Liver (tissue), 9 donors: ENCODE results near the gene CXCL1. TPM values are rescaled to one million over a fixed set of nuclear protein-coding genes. Genes with fewer than 3 reads are reported as not detected.

Source experiments
- DNase-seq: peaks from one replicate; pipeline ENCODE4 v3.0.0-alpha.2; 2017; ENCODE audit warnings: low spot score
- H3K27ac ChIP-seq, 2 donors: one replicate each; pipeline ENCODE4 v1.7.0; 2013; ENCODE audit warnings: inconsistent platforms in 2 of 2, low read length in 2 of 2, control low read depth in 1 of 2, low read depth in 1 of 2, mild to moderate bottlenecking in 1 of 2
- H3K27me3 ChIP-seq, 4 donors: one replicate each; pipeline versions ENCODE4 v1.6.1 to v1.7.0; 2013; ENCODE audit warnings: low read length in 3 of 4, inconsistent platforms in 1 of 4, mild to moderate bottlenecking in 1 of 4, moderate library complexity in 1 of 4; ENCODE audit not compliant: control insufficient read depth in 4 of 4, insufficient read depth in 4 of 4
- H3K36me3 ChIP-seq, 4 donors: one replicate each; pipeline versions ENCODE4 v1.6.1 to v1.7.0; 2013; ENCODE audit warnings: low read length in 3 of 4, mild to moderate bottlenecking in 3 of 4, low read depth in 1 of 4, moderate library complexity in 1 of 4; ENCODE audit not compliant: control insufficient read depth in 4 of 4, insufficient read depth in 3 of 4
- H3K4me1 ChIP-seq, 4 donors: one replicate each; pipeline versions ENCODE4 v1.6.1 to v1.7.0; 2013; ENCODE audit warnings: low read length in 3 of 4, mild to moderate bottlenecking in 3 of 4, moderate library complexity in 1 of 4; ENCODE audit not compliant: control insufficient read depth in 4 of 4, insufficient read depth in 4 of 4
- H3K4me3 ChIP-seq, 3 donors: one replicate each; pipeline versions ENCODE4 v1.6.1 to v1.7.0; 2013; ENCODE audit warnings: low read length in 3 of 3, control low read depth in 1 of 3, low read depth in 1 of 3, mild to moderate bottlenecking in 1 of 3
- H3K9ac ChIP-seq, 2 donors: one replicate each; pipeline ENCODE4 v1.7.0; 2013; ENCODE audit warnings: low read length in 2 of 2, mild to moderate bottlenecking in 2 of 2, moderate library complexity in 2 of 2, control low read depth in 1 of 2, low read depth in 1 of 2
- H3K9me3 ChIP-seq, 4 donors: one replicate each; pipeline versions ENCODE4 v1.6.1 to v1.7.0; 2013; ENCODE audit warnings: low read length in 3 of 4; ENCODE audit not compliant: control insufficient read depth in 4 of 4
- ATF3 ChIP-seq: IDR thresholded peaks from 2 replicates; pipeline ENCODE4 v1.6.1; 2016; ENCODE audit warnings: antibody characterized with exemption
- EGR1 ChIP-seq, 2 donors: IDR thresholded peaks; 2 replicates each; pipeline ENCODE4 v1.6.1; 2016 to 2018; ENCODE audit warnings: antibody characterized with exemption in 2 of 2, low read depth in 2 of 2
- FOXA1 ChIP-seq: IDR thresholded peaks from 2 replicates; pipeline ENCODE4 v1.6.1; 2016; ENCODE audit warnings: antibody characterized with exemption
- FOXA2 ChIP-seq: IDR thresholded peaks from 2 replicates; pipeline ENCODE4 v1.6.1; 2016; ENCODE audit warnings: antibody characterized with exemption
- GABPA ChIP-seq, 2 donors: IDR thresholded peaks in 1 of 2; conservative IDR thresholded peaks in 1 of 2; 2 replicates each; pipeline ENCODE4 v1.6.1; 2016; ENCODE audit warnings: antibody characterized with exemption in 2 of 2, mild to moderate bottlenecking in 1 of 2, moderate library complexity in 1 of 2
- HNF4A ChIP-seq, 2 donors: conservative IDR thresholded peaks; 2 replicates each; pipeline ENCODE4 v1.6.1; 2016; ENCODE audit warnings: antibody characterized with exemption in 2 of 2, mild to moderate bottlenecking in 2 of 2
- HNF4G ChIP-seq: IDR thresholded peaks from 2 replicates; pipeline ENCODE4 v1.6.1; 2016; ENCODE audit warnings: antibody characterized with exemption
- JUND ChIP-seq, 2 donors: IDR thresholded peaks; 2 replicates each; pipeline ENCODE4 v1.6.1; 2016; ENCODE audit warnings: antibody characterized with exemption in 2 of 2
- NR2F2 ChIP-seq: IDR thresholded peaks from 2 replicates; pipeline ENCODE4 v1.6.1; 2016; ENCODE audit warnings: antibody characterized with exemption
- RAD21 ChIP-seq, 2 donors: IDR thresholded peaks; 2 replicates each; pipeline ENCODE4 v1.6.1; 2016; ENCODE audit warnings: antibody characterized with exemption in 2 of 2, mild to moderate bottlenecking in 2 of 2
- REST ChIP-seq: IDR thresholded peaks from 2 replicates; pipeline ENCODE4 v1.6.1; 2016; ENCODE audit warnings: antibody characterized with exemption, mild to moderate bottlenecking
- RXRA ChIP-seq, 2 donors: IDR thresholded peaks; 2 replicates each; pipeline ENCODE4 v1.6.1; 2017 to 2018; ENCODE audit warnings: antibody characterized with exemption in 2 of 2, mild to moderate bottlenecking in 1 of 2
- SP1 ChIP-seq: IDR thresholded peaks from 2 replicates; pipeline ENCODE4 v1.6.1; 2018; ENCODE audit warnings: antibody characterized with exemption, mild to moderate bottlenecking
- TAF1 ChIP-seq: conservative IDR thresholded peaks from 2 replicates; pipeline ENCODE4 v1.6.1; 2016; ENCODE audit warnings: antibody characterized with exemption, mild to moderate bottlenecking
- YY1 ChIP-seq: IDR thresholded peaks from 2 replicates; pipeline ENCODE4 v1.6.1; 2016; ENCODE audit warnings: antibody characterized with exemption, mild to moderate bottlenecking
- ZBTB33 ChIP-seq: IDR thresholded peaks from 2 replicates; pipeline ENCODE4 v1.6.1; 2016; ENCODE audit warnings: antibody characterized with exemption
- WGBS: extraction: QIAGEN DNeasy Blood & Tissue Kit; methylation state at CpG from one replicate; pipeline ENCODE4 v1.1.7; 2013; 5-methylcytosine and 5-hydroxymethylcytosine counted together
- polyA plus RNA-seq, 2 donors: library from polyadenylated mRNA; stranded (reverse) in 1 of 2; unstranded in 1 of 2; fragments of 200-250 nt in 1 of 2; fragments of >200 nt in 1 of 2; fragmentation: Nextera tagmentation in 1 of 2; extraction: Ambion mirVana in 1 of 2; gene quantifications; one replicate each; pipeline versions ENCODE4 v1.2.1 to v1.2.3, GENCODE V29; 2013 to 2015
- total RNA-seq, 2 donors: library from RNA; depleted of rRNA; stranded (reverse); fragments of >200 nt; gene quantifications; one replicate each; pipeline ENCODE4 v1.2.3, GENCODE V29; 2014
- TF ChIP-seq, protein P1 (sequence below): fragments of 150-350 bp; IDR thresholded peaks from 2 replicates; pipeline ENCODE4 v1.5.1; 2017; ENCODE audit warnings: improper control_type of control experiment, low read depth, low read length; ENCODE audit not compliant: missing input control
- TF ChIP-seq, protein P2 (sequence below): IDR thresholded peaks from 2 replicates; pipeline ENCODE4 v1.6.1; 2016; ENCODE audit warnings: antibody characterized with exemption
- donor health status: healthy.
- donor health status: healthy.
- donor health status: healthy.
- donor health status: healthy.
- donor health status: healthy.

The CXCL1 gene
- total and polyA plus RNA-seq, 4 donors: 0.97 to 4.2 (median 2.8) TPM; not detected in 1

DNA sequence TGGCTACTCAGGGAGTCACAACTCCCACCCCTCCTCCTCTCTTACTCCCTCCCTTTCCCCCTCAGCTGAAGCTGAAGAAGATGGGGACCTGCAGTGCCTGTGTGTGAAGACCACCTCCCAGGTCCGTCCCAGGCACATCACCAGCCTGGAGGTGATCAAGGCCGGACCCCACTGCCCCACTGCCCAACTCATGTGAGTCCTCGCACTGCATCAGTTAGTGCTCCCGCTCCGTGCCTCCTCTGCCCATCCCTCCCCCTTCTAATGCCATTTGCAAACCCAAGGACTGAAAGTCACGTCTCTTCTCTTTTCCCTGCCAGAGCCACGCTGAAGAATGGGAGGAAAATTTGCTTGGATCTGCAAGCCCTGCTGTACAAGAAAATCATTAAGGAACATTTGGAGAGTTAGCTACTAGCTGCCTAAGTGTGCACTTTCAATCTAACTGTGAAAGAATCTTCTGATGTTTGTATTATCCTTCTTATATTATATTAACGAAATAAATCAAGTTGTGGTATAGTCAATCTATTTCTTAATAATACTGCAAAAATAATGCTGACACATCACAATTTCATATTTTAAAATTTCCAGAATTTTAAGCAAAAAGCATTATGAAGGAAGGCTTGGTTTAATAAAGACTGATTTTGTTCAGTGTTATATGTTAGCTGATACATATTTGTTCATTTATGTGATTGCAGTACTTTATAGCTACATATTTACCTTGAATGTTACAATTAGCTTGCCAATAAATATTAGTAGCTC is 15.3 kb upstream of the CXCL1 start (continued):
- TF ChIP-seq ATF3: no peak

DNA sequence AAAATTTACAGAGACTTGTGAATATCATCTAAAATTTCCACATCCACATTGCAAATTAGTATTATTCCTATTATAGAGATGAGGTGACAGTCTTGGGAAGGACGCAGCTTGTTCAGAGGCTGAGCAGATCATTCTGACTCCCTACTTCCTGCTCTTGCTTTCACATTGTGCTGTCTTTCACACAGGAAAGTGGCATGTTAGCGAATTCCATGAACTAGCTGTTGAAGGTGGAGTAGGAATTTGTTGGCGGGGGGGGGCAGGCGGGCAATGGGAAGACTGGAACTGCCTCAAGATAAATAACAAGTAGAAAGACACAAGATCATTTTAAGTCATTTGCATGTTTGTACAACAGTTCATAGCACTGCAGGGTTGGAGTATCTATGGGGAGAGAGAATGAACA is 13.8 kb upstream of the CXCL1 start:
- H3K9ac ChIP-seq: no peak overlapping the region
- no peak overlapping the region for H3K27ac ChIP-seq
- no peaks in the 10 kb centered on the region for H3K27me3 ChIP-seq
- TF ChIP-seq ZBTB33: no peak
- no peak for TF ChIP-seq HNF4A (conservative IDR thresholded peaks at IDR 0.05)
- TF ChIP-seq GABPA (IDR thresholded peaks at IDR 0.05 in 1 of 2, conservative IDR thresholded peaks at IDR 0.05 in 1 of 2): no peak
- TF ChIP-seq NR2F2: no peak
- 79% methylated on average over 4 of the region's 4 CpGs for WGBS
- peaks cover 0 to 2% (median 0%) of the 10 kb centered on the region in 4 donors for H3K9me3 ChIP-seq
- DNase-seq: no peak
- H3K4me1 ChIP-seq: peaks cover 3 to 21% (median 7%) of the 10 kb centered on the region in 4 donors
- no peak overlapping the region for H3K4me3 ChIP-seq
- no peaks in the 10 kb centered on the region for H3K36me3 ChIP-seq

GRCh38 chr4:73856518-73856917 is 12.7 kb upstream of the CXCL1 start:
- H3K4me3 ChIP-seq: no peak overlapping the region
- no peak for DNase-seq
- H3K27me3 ChIP-seq: no peaks in the 10 kb centered on the region
- peaks cover 3 to 21% (median 7%) of the 10 kb centered on the region in 4 donors for H3K4me1 ChIP-seq
- TF ChIP-seq SP1 (peak; percentile 57), NR2F2 (peak; percentile 73), REST (no peak), EGR1 (IDR thresholded peaks at IDR 0.05; ENCODE audit: low read depth in 2 of 2) (no peak), TAF1 (no peak), GABPA (IDR thresholded peaks at IDR 0.05 in 1 of 2, conservative IDR thresholded peaks at IDR 0.05 in 1 of 2) (no peak), ZBTB33 (peak; percentile 28), RAD21 (IDR thresholded peaks at IDR 0.05) (peak in 1 of 2 donors; percentile 8), ATF3 (no peak), FOXA2 (no peak), HNF4G (no peak), RXRA (IDR thresholded peaks at IDR 0.05) (peak; percentile 13 to 59), YY1 (peak; percentile 53), JUND (IDR thresholded peaks at IDR 0.05) (peak; percentile 37 to 70), FOXA1 (no peak), HNF4A (conservative IDR thresholded peaks at IDR 0.05) (peak; percentile 76 to 85)
- TF ChIP-seq, protein P1, sequence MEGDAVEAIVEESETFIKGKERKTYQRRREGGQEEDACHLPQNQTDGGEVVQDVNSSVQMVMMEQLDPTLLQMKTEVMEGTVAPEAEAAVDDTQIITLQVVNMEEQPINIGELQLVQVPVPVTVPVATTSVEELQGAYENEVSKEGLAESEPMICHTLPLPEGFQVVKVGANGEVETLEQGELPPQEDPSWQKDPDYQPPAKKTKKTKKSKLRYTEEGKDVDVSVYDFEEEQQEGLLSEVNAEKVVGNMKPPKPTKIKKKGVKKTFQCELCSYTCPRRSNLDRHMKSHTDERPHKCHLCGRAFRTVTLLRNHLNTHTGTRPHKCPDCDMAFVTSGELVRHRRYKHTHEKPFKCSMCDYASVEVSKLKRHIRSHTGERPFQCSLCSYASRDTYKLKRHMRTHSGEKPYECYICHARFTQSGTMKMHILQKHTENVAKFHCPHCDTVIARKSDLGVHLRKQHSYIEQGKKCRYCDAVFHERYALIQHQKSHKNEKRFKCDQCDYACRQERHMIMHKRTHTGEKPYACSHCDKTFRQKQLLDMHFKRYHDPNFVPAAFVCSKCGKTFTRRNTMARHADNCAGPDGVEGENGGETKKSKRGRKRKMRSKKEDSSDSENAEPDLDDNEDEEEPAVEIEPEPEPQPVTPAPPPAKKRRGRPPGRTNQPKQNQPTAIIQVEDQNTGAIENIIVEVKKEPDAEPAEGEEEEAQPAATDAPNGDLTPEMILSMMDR: no peak
- TF ChIP-seq, protein P2, sequence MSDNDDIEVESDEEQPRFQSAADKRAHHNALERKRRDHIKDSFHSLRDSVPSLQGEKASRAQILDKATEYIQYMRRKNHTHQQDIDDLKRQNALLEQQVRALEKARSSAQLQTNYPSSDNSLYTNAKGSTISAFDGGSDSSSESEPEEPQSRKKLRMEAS: peak; percentile 27
- H3K27ac ChIP-seq: peak overlapping the region; percentile 59 to 74
- peaks cover 0 to 2% (median 0%) of the 10 kb centered on the region in 4 donors for H3K9me3 ChIP-seq
- H3K36me3 ChIP-seq: no peaks in the 10 kb centered on the region
- no peak overlapping the region for H3K9ac ChIP-seq
